ENCODE measurements around the gene CLEC16A.

CLEC16A gene

DNA sequence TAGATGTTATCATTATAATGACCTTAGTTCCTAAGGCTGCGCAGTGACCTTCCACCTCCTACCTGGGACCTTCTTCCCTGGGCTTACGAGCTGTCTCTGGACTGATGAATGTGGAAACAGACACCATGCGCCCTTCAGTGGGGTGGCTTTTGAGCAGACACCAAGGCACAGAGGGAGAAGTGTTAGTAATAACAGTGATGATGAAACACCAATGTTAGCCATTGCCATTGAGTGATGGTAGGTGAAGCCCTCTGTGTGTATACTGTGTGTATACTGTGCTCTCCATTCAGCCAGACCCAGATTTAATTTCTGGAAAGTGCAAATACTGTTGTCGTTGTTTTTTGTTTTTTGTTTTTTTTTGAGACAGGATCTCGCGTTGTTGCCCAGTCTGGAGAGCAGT lies 44.5 kb downstream of the CLEC16A start:
- no peak for DNase-seq (ENCODE audit: low read depth, low spot score)

DNA sequence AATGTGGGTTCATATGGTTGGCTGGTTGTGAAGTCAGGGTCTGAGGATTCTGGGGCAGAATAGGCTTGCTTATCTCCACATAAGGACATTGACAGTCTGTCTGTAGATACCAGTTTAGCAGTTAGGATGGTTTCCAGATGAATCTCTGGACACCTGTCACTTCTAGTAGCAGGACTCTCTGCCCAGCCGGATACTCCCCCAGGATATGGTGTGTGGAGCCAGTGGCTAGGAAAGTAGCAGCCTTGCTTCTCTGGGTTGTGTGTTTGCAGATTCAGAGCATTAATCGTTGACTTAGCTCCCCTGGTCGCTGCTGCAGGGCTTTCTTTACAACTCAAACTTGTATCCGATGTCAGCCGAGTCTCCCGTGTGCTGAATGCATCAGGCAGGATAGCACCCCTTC lies 45.2 kb downstream of the CLEC16A start:
- no peak for DNase-seq (ENCODE audit: low read depth, low spot score)

DNA sequence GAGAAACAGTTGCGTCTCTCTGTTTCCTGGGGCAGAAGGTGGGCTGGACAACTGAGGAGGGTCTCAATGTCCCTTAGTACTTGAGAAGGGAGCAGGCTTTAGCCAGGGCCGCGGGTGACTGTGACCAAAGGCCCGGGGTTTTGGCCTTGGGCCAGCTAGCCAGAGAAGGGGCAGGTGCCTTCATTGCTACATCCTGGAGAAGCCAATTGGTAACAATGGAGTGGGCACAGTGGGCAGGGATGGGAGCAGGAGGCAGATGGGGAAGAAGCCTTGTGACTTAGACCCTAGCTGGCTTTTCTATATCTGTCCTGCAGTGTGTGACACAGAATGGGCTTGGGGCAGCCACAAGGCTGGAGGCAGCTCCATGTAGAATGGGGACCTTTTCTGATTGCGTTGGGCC lies 46.0 kb downstream of the CLEC16A start:
- DNase-seq (ENCODE audit: low read depth, low spot score): no peak

DNA sequence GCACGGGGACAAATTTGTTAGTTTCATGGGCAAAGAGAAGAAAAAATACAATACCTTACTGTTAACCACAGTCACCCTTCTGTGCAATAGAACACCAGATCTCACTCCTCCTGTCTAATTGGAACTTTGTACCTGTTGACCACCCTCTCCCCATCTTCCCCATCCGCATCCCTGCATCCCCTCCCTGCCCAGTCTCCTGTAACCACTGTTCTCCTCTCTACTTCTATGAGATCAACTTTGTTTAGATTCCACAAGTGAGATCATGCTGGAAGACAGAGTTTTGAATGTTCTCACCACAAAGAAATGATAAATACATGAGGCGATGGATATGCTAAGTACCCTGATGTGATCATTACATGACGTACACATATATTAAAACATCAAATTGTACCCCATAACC lies 47.7 kb downstream of the CLEC16A start:
- no peak for DNase-seq (ENCODE audit: low read depth, low spot score)

DNA sequence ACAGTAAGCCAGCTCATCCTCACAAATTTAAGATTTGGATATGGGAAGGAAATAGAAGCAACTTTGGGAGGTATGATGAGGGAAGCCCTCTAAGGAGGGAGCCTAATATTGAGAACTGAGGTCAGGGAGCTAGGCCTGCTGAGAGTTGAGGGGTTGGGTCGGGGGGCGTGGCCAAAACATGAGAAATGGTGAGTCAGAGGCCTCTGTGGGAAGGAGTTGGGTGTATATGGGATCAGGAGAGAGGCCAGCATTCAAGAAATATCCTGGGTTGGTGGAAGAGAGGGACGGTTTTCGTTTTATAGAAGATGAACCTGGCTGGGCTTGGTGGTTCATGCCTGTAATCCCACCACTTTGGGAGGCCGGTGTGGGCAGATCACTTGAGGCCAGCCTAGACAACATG lies 48.4 kb downstream of the CLEC16A start:
- no peak for DNase-seq (ENCODE audit: low read depth, low spot score)

DNA sequence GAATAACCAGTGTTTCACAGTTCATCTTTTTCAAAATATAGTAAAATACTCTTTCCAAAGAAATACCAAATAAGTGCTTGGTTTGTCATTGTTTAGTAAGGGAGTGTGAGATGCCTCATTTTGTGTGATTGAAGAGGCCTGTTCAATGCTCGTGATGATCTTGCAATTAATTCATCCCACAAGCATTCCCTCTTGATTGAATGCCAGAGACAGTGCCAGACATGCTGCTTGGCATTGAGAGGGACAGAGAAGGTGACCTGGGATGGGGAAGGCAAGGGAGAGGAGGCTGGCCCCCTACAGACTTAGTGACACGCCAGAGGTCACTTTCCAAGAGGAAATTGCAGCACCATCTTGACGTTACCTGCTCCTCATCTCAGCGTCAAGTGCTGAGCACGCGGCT lies 49.3 kb downstream of the CLEC16A start:
- DNase-seq (ENCODE audit: low read depth, low spot score): no peak

DNA sequence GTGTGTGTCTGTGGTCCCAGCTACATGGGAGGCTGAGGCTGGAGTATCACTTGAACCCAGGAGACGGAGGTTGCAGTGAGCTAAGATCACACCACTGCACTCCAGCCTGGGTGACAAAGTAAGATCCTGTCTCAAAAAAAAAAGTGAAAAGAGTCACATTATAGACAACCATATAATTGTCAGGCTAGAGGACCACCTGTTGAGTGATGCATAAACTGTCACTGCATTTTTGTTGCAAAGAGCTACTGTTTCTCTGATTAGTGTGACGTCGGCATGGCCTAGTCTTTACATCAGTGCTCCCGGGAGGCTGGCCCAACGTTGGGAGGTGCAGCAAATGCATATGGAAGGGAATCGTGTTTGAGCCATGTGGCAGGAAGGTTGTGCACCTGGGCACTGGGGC lies 50.2 kb downstream of the CLEC16A start:
- DNase-seq (ENCODE audit: low read depth, low spot score): no peak

DNA sequence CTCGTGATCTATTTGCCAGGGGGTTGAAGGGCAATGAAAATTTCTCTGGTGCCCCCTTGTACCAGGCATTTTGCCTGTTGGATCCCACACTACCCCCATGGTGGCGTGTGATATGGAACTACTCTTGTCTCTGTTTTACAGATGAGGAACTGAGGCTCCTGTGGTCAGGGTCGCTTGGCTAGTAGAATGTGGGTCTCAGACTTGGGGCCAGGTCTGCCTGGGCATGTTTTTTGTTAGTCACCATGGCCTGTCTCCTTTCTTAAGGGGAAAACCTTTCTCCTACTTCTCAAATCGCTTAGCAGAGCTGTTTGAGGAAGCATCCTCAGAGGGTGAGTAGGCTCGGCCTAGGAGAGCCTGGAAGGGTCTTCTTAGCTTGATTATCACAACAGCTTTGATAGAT lies 51.2 kb downstream of the CLEC16A start:
- no peak for DNase-seq (ENCODE audit: low read depth, low spot score)

DNA sequence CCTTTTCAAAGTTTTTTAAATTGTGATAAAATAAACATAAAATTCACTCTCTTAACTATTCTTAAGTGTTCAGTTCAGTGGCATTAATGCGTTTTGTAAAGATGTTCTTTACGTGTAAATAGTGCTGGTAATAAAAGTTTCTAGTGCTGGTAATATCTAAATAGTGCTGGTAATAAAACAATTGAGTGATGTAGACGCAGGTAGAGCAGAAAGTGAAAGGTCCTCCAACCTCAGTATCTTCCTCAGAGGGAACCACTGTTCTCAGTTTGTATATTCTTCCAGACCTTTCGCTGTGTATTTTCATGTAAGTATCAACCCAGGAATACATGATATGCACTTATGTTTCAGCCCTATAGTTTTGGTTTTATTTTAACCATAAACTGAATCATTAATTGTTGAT lies 53.1 kb downstream of the CLEC16A start:
- no peak for DNase-seq (ENCODE audit: low read depth, low spot score)

DNA sequence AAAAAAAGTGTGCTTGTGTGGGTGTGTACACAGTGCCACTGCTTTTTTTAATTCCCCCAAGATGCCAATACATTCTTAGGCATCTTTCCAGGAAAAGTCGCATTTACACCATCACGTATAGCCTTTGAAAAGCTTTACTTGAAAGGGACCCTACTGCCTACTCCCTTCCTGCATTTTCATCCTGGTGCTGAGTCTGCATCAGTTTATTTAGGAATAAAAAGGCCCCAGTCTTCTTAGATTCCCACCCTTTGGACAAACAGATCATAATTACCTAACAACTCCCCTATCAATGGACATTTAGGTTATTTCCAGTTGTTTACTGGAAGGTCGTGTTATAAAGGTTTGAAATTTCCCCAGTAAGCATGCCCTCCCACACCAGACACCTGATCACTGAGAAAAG lies 54.9 kb downstream of the CLEC16A start:
- DNase-seq (ENCODE audit: low read depth, low spot score): no peak

DNA sequence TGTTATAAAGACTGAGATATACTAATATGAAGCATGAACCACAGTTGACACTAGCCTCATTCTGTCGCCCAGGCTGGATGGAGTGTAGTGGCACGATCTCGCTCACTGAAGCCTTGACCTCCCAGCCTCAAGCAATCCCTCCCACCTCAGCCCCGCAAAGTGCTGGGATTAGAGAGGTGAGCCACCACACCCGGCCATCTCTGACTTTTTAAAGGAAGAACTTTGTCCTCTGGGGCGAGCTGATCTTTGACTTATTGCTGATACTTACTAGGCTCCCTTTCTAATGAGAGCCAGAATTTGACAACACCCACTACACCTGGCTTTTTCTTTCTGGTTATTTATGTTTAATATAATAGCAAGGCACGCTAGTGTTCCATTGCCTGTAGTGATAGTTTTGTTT lies 57.2 kb downstream of the CLEC16A start:
- DNase-seq (ENCODE audit: low read depth, low spot score): no peak

DNA sequence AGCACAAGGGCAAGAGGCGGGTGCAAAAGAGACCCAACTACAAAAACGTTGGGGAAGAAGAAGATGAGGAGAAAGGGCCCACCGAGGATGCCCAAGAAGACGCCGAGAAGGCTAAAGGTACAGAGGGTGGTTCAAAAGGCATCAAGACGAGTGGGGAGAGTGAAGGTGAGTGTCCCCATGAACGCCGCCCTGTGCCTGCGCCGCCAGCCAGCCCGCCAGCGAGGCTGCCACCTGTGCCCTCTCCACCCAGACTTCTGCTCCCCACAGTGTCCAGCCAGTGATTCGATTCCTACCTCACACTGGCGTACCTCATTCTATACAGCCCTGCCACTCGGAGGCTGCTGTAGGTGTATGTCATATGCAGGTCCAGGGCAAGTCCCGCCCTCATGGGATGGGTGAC lies 58.8 kb downstream of the CLEC16A start:
- no peak for DNase-seq (ENCODE audit: low read depth, low spot score)

DNA sequence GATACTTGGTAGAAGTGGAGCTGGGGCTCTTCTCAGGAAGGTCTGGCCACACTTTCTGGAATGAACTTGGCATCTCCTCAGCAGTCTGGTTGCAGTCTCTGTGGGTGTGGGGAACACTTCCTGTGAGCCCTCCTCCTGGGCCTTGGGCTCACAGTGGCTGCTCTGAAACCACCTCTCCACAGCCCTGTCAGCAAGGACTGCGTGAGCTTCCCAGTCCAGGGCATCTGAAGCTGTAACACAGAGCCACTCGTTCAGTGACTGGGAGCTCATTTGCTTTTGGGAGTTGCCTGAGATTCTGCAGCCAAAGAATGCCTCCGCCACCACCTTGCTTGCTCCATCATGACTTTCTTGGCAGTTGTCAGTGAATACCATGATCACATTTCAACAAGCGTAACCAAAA lies 60.0 kb downstream of the CLEC16A start:
- DNase-seq (ENCODE audit: low read depth, low spot score): no peak

DNA sequence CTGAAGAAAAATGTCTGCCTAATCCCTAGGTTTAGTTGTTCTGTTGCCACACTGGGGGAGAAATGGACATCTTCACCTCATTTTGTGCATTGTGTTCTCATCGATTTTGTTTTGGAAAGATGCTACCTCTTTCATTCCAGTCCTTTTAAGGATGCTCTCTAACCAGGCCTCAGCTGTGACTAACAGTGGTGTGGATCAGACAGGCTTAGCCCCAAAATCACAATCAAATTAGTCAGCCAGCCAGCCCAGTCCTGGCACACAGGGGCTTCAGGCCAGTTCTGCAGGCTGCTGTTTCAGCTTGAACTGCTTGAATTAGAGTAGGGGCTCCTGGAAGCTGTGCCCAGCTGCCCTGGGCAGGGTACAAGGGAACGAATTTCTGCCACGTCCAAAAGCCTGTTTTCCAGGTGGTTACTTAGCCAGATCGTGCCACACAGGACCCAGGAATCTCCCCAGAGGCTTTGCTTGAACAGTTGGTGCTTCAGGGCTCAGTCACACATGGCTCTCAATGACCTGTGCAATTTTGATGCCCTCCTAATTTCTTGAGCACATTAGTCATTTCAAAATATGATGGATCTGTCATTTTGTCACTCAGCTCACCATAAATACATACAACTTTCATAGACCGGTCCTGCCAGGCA lies 60.7 kb downstream of the CLEC16A start:
- DNase-seq (ENCODE audit: low read depth, low spot score): no peak

DNA sequence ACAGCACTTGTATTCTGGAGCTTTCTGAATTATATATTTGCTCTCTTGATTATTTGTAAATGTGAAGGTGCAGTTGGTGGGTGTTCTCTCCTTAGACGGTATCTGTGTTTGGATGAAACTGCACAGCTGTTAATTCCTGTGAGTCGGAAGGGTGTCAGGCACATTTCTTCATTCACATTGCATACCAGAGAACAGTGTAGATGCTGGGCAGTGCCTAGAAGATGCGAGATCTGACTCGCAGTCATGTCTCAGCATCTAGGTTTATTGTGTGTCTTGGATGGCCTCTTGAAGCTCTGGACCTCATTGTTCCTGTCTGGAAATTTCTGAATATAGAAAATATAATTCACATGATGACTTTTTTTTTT lies 61.2 kb downstream of the CLEC16A start:
- no peak for DNase-seq (ENCODE audit: low read depth, low spot score)

DNA sequence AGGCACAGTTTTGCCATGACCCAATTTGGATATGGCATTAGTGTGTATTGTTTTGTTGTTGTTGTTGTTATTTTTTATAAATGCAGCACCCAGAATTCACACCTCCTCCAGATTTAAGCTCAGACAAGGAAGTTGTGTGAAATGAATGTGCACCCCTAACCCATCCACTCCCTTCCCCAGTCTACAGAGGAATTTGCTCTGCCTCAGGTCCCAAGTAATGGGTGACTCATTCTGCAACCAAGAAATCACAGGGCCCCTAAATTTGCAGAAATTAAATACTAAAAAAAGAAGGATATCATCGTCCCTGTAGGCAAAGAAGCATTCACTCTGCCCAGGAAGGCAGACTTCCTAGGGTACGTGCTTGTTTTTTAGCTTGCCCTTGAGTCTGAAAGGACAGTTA lies 62.3 kb downstream of the CLEC16A start:
- DNase-seq (ENCODE audit: low read depth, low spot score): no peak

DNA sequence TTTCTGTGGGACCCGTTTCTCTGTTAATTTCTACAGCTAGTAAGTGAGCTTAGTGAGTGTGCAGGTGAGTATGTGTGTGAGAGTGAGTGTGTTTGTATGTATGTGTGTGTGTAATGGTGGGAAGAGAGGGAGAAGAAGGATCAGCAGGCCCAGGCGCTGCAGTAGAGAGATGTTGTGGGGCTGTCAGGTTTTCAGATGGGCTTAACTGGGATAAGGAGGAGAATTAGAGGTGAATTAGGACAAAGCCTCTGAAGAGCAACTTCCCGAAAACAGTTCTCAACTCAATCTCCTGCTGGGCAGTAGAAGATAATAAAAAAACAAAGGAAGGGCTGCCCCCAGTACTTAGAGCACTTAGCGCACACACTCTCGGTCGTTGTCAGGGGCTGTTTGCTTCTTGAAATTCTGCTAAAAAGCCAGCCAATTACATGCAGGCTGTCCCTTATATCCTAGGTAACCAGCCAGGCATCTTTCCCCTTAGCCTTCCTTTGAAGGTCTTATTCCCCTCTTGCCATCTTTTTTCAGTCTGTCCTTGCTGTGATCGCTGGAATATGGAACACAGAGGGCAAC lies 63.4 kb downstream of the CLEC16A start:
- DNase-seq (ENCODE audit: low read depth, low spot score): no peak

DNA sequence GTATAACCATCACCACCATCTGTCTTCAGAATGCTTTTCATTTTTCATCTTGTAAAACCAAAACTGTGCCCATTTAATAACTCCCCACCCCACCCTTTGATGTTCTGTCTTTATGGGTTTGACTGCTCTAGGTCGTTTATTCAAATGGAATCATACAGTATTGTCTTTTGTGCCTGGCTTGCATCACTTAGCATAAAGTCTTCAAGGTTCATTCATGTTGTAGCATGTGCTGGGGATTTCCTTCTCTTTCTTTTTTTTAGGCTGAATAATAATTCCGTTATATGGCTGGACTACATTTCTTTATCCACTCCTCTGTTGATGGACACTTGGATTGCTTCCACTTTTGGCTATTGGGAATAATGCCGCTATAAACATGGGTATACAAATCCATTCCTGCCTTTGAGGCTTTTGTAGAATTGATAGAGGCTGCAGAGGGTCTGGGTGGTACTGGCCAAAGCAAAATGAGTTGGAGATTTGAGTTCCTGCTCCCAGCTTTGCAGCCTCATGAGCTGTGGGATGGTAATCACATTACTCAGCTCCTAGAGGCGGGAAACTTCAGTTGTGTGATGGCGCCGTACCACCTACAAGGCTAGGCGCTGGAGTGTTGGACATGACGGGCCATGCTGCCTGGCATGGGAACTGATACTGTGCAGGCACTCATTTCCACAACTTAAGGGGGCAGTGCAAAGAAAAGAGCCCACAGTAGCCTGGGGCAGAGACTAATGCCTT lies 64.8 kb downstream of the CLEC16A start:
- no peak for DNase-seq (ENCODE audit: low read depth, low spot score)

DNA sequence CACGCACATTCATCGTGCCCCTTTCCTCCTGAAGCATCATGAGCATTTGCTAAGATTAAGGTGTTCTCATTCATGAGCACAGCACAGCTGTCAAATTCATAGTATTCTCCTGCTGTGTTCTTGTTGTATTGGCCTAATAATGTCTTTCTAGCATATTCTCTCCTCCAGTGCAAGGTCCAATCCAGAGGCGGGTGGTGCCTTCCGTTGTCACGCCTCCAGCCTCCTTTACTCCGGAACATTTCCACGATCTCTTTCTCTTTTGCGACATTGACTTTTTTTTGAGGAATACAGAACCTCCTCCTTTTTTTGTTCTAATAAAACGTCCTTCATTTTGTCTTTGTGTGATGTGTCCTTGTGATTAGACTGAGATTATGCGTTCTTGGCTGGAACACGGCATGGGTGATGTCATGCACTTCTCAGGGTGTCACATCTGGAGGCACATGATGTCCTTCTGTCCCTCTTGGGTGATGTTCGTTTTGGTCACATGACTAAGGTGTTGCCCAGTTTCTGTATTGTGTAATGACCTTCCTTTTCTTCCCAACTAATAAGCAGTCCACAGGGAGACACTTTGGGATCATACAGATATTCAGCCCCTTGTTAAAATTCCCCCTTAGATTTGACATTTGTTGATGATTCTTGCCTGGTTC lies 66.3 kb downstream of the CLEC16A start:
- no peak for DNase-seq (ENCODE audit: low read depth, low spot score)

DNA sequence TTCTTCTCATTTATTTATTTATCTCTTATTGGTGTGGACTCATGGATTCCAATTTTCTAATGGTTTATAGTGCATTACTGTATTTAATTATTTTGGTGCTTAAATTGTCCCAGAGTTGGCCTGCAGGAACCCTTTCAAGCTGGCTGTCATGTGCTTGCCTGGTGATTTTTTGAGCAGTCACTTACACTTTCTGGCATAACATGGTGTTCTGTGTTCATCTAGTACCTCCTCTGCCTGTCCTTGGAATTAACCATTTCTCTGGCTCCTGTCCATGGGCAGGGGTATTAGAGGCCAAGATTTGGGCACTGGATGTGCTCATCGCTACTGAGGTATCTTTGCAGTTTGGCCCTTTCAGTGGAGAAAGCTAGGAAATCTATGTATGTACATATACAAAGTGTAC lies 67.0 kb downstream of the CLEC16A start:
- DNase-seq (ENCODE audit: low read depth, low spot score): no peak

DNA sequence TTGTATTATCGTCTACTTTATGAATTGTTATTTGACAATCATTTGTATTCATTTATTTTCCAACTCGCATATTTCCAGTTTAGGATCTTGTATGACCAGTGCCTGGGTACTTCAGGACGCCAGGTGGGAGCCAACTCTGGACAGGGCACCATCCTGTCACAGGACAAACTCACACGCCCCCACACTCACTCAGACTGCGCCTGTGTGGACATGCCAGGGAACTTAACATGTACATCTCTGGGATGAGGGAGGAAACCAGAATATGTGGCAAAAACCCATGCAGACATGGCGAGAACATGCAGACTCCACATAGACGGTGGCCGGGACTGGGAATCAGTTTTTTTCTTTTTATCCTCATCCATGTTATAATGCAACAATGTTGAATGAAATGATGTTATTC lies 68.5 kb downstream of the CLEC16A start:
- DNase-seq (ENCODE audit: low read depth, low spot score): no peak

DNA sequence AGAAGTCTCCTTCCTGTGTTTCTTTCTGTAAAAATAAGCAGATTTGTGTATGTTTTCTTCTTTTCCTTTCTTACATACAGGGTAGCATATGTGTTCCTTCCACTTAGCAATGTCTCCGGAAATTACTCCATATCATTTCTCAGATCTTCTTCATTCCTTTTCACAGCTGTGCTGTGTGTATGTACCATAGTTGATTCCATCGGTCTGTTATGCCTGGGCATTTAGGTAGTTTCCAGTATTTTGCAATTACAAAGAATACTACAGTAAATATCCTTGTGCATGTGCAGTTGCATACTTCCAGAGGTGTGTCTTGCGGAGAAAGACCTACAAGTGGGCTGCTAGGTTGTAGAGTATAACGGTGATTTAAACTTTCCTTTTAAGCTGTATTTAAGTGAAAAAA lies 69.8 kb downstream of the CLEC16A start:
- no peak for DNase-seq (ENCODE audit: low read depth, low spot score)

DNA sequence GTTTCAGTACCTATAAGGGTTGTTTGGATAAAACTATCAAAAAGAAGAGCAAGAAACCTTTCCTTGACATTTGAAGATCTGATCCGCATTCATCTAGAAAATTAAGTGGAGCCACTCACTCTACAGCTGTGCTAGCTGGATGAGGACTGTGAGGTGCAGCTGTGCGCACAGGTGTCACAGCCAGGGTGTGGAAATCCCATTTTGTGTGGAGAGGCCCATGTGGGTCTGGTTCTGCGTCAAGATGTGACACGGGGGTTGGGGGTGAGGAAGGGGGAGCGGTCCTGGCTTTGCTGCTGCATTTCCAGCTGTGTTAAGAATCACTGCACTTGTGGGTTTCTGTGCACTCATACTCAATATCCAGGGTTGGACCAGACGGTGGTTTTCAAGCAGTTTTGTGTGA lies 70.7 kb downstream of the CLEC16A start:
- DNase-seq (ENCODE audit: low read depth, low spot score): no peak

Measured in activated naive CD8-positive, alpha-beta T cell treated with anti-CD3 and anti-CD28 coated beads, Interleukin-2, amount 50 U/mL, for 16 hours (primary cell).